HG03196 (cell line): Measurements from ENCODE around the gene ABCD4.
"Not testable (repeated sequence)": the region's sequence is repeated elsewhere in the genome, so short reads cannot be mapped to it uniquely, and the experiment has no call there.

Experiments used
- ATAC-seq: cut with Tn5 transposase; IDR thresholded peaks from one replicate; pipeline ENCODE4 v1.9.1; 2021; ENCODE audit not compliant: unreplicated experiment

The ABCD4 gene

DNA sequence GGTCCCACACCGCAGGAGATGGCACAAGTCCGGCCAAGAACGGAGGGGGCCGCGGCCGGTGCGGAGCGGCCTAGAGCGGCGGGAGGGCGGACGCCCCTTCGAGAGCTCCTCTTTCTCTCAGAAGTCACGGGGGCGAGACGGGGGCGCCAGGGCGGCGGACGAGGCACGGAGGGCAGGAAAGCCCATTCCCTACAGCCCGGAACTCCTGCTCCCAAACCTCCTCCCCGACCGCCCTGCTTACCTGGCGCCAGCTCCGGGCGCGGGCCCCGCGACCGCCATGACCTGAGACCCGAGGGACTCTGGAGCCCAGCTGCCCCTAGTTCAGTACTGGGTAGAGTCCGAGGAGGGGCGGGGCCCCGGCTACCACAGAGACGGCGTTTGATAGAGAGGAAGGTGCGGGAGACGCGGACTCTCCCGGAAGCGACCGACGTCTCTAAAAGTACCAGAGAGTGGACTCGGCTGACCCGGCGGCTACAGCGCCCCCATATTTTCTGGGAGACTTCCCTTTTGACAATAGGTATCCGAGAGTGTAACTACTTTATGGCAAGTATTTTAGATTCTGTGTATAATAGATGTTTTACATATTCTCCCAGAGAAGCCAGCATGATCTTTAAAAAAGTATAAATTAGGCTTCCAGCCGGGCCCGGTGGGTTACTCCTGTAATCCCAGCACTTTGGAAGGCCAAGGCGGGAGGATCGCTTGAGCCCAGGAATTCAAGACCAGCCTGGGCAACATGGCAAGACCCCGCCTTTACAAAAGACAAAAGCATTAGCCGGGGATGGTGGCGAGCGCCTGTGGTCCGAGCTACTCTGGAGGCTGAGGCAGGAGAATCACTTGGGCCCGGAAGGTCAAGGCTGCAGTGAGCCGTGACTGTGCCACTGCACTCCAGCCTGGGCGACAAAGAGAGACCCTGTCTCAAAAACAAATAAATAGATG lies at the start of gene ABCD4:
TSS of gene ABCD4 (minus strand) at position 301 of the 936 bp plus-strand sequence. CDS start at position 279, 22 bp downstream.
- ATAC-seq, result peak; percentile 96

DNA sequence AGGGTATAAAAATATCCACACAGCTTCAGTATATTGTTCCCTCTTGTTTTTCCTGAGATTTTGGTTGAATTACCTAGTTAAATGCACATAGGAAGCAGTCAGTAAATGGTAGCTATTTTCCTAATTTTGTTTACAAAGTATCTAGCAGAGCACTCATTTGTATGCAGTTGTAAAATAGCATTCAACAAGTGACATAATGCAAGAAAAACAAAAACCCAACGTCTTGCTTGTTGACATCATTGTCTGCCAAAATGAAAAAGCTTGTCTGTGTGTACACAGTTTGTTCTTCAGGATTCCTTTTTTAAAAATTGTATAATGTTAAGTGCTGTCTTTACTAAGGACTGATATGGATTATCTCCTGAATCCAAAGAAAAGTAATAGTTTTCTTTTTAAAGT lies 48.2 kb upstream of the ABCD4 start:
- no peak for ATAC-seq

DNA sequence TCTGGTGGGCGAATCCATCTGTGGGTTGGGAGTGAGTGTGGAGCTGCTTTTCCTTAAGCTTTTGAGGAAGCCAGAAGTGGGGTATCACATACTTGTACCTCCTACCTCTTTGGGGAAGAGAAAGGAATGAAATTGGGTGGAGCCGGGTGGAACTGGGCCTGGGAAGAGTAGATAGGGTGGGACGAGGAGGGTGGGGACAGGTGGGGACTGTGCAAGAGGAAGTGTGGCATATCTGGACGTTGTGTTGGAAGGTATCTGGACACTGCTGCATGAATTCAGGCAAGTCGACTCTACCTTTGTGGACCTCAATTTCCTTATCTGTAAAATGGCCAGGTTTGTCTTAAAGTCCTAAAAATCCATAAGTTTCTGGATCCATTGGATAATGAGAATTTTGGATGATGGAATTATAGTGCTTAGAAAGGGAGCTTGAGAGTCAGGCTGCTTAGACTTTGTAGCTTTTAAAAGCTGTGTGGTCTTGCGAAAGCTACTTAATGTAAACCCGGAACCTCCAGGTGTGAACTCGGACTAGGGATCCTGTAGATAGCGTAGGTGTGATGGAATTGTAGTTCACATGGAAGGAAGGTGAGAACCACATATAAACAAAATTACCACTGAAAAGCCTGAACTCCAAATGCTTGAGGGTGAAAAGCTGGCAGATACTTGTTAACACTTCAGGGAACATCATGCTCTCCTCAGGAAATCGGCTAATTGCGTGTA lies 47.6 kb upstream of the ABCD4 start:
- ATAC-seq, result no peak

DNA sequence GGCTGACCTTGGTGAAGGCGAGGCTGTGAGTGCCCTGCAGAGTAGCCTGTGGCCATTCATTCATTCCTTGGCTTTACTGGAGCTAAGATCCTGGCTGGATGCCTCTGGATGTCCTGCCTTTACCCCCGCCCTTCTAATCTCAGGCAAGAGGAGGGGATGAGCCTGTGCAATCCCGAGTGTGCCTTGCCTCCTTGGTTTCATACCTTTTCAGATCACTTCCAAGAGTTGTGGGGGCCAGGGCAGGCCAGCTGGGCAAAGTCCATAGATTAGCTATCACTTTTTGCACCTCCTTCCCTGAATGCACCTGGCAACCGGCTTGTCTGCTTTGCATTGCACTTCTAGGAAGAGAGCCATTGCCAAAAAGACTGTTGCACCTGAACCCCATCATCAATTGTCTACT lies 47.0 kb upstream of the ABCD4 start:
- no peak for ATAC-seq

DNA sequence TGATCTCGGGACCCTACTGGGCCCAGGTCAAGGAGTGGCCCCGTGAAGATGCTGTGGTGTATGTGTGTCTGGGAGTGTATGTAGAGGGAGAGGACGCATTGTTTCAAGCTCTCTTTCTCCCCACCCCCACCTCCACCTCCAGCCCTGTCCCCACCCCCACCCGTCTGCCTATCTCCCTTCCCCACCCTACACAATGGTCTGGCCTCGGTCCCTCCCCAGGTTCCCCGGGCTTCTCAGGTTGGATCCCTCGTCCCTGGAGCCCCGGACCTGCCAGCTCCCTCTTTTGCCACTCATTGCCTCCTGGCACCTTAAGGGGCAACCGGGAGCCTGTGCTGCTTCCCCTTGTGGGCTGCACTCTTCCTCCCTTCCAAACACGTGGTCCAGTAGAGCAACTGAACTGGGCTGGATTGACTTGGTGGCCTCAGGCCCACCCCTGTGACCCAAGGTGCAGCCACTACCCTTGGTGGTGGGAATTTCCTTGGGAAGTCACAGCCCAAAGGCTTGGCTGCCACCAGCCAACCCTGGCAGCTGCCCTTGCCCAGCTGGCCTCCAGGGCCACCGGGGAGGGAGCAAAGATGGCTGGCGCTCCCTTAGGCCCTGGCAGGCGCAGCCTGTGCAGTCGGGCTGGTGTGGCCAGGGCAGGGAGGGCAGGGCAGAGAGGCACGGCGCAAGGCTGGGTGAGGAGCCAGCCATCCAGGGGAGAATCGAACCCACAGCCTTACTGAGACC lies 46.2 kb upstream of the ABCD4 start:
- no peak for ATAC-seq

DNA sequence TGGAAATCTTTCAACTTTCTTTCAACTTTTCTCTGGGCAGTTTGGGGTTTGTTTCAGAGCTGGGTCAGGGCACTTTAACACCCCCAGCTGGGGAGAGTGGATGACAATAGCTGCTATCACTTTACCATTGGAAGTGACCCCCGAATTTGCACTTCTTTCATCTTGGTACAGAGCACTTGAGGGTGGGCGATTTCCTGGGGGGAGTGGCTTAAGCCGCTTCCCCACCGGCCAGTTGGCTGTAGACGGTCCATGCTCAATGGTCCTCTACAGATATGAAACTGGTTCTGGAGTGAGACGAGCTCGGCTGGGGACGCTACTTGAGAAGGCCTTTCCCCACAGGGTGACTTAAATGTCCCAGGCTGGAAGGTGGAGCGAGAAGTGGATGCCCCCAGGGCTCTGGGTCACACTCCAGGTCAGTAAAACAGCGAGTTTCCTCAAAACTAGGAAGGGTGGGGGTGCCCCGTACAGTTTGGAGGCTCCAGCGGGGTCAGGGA lies 45.6 kb upstream of the ABCD4 start, which contains the start of gene VRTN:
TSS of gene VRTN (plus strand) at position 231 of the 494 bp plus-strand sequence. CDS start 8,313 bp downstream, outside the sequence.
- ATAC-seq, result no peak

DNA sequence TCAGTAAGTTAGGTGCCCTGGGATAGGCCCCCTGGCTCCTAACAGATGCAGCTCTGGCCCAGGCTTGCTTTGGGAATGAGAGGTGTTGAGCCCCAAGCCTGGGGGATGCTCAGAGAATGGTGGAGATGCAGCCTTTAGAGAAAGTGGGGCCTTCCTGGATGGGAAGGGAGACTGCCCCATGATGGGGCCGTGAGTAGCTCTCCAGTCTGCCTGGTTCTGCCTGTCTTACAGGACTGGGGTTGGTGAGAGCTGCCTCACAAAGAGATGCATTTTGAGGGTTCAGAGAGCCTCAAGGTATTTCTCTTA lies 45.0 kb upstream of the ABCD4 start:
- ATAC-seq, result no peak

DNA sequence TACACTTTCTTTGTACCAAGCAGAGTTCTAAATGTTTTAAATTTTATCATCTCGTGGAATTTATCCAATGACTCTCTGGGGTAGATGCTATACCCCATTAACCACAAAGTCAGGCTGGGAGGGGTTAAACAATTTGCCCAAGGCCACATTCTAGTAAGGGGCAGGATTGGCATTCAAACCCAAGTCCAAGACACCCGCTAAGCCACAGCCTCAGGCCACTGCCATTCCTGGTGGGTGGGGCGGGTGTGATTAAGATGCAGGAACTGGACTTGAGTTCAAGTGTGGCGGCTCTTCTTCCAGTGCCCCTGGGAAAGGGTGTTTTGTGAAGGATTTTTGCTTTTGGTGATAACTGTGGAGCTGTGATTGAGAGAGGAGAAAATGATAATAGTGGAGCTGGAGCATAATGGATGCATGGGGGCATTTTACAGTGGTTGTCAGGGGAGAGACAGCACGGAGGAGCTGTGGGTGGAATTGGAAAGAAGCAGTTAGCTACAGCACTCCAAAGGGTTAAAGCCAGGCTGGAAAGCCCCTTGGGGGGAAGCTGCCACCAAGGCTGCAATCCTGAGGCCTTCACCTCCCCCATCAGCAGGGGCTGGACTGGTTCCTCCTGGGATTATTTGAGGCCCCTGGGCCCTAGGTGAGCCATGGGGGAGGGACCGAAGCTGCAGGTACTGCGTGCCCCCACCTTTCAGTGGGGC lies 44.5 kb upstream of the ABCD4 start:
- ATAC-seq, result no peak

DNA sequence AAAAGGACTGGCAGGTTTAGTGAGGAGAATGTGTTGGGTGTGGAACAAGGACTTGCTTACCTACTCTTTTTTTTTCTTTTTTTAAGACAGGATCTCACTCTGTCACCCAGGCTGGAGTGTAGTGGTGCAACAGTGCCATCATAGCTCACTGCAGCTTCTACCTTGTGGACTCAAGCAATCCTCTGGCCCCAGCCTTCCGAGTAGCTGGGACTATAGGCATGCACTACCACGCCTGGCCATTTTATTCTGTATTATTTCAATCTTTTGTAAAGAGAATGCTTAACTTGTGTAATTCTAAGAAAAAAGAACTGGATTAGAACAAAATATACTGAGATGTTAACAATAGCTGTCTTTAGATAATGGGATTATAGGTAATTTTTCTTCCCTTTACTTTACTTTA lies 43.6 kb upstream of the ABCD4 start:
- no peak for ATAC-seq

DNA sequence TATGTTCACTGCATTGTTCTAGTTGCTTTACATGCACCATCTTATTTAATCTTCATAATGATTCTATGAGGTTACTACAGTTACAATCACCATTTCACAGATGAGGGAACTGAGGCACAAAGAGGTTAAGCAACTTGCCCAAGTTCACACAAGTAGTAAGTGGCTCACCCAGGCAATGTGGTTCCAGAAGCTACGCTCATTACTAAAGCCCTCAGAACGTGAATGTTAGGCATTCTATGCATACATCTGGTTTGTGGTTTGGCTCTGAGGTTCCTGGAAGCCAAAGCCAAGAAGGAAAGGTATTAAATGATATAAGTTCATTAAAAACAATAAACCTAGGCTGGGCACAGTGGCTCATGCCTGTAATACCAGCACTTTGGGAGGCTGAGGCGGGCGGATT lies 31.2 kb upstream of the ABCD4 start:
- ATAC-seq, result no peak

DNA sequence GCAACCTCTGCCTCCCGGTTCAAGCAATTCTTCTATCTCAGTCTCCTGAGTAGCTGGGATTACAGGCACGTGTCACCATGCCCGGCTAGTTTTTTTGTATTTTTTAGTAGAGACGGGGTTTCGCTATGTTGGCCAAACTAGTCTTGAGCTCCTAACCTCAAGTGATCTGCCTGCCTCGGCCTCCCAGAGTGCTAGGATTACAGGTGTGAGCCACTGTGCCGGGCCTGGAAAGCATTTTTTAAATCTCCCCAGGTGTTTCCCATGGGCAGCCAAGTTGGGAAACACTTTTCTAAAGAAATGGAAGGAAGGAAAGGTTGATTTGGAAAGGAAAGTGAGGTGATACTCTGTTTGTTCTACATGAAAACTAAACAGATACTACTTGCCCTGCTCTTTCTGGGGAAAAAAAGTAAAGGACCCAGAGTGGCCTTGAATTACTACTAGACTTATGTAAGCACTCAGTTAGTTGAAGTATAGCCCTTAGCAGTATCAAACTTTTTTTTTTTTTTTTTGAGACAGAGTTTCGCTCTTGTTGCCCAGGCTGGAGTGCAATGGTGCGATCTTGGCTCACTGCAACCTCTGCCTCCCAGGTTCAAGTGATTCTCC lies 27.3 kb upstream of the ABCD4 start:
- ATAC-seq, result not testable (repeated sequence)

DNA sequence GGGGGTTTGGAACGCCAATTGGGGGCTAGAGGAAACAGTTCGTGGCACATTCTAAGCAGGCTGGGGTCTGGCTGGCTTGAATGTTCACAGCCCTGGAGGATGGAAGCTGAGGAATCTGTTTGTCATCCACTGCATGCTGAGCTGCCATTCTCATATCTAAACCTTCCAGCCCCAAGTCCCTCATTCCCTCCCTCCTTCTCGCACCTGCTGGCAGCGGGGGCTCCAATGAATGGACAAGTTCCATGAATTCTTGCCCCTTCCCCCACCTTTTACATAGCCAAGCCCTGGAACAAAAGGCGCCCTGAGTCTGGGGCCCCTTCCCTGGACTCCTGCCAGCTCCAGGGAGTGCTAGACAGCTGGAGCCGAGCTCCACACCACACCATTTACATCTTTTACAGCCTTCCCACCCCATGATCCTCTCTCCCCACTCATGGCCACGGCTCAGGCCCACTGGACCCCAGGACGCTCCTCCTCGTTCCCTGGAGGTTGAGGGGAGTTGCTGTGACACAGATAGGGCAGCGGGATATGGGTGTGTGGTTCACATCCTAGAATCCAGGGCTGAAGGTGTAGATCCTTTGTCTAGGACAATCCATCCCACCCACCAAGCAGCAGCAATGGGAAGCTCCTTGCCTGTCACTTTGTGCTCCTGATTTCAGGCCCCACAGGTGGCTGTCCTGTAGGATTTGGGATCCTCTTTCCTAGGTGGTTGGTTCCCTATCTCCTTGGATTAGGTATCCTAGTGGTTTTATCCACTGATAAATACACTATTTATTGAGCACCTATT lies 23.8 kb upstream of the ABCD4 start:
- no peak for ATAC-seq

DNA sequence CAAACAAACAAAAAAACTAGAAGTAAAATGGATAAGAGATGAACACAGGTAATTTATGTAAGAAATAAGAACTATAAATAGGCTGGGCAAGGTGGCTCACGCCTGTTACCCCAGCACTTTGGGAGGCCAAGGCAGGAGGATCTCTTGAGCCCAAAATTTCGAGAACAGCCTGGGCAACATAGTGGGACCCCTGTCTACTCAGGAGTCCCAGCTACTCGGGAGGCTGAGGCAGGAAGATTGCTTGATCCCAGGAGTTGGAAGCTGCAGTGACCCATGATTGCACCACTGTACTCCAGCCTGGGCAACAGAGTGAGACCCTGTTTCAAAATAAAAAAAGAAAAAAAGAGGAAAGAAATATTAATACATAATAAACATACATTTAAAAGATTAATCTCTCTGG lies 22.7 kb upstream of the ABCD4 start:
- ATAC-seq, result no peak

DNA sequence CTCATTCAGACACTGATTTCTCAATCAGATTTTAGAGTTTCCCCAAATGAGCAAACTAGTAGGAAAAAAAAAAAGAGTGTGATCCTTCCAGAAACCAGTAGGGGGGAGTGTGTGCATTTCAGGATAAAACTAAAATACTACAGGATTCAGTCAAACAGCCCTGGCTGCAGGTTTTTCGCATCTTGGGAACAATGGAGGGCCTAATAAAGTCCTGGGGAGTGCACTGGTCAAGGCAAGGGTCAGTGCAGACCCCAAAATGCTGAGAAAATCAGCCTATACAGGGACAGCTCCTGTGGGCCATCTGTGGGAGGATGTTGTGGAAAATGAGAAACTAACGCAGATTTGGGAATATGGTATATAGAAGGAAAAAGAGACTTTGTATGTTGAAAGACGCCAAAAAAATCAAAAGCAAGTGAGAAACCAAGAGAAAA lies 22.2 kb upstream of the ABCD4 start:
- no peak for ATAC-seq

DNA sequence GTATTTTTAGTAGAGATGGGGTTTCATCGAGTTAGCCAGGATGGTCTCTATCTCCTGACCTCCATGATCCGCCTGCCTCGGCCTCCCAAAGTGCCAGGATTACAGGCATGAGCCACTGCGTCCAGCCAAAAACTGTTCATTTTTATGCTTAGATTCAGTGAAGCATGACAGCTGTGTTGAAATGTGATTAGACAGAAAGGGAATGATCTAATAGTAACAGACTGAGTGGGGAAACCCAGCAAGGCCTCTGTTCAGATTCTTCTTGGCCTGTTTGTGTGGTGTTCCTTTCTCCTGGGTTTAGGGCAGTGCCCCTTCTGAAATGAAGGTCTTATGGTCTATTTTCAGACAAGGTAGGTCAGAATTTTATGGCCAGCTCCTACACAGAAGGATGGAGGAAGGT lies 11.8 kb upstream of the ABCD4 start:
- ATAC-seq, result no peak

DNA sequence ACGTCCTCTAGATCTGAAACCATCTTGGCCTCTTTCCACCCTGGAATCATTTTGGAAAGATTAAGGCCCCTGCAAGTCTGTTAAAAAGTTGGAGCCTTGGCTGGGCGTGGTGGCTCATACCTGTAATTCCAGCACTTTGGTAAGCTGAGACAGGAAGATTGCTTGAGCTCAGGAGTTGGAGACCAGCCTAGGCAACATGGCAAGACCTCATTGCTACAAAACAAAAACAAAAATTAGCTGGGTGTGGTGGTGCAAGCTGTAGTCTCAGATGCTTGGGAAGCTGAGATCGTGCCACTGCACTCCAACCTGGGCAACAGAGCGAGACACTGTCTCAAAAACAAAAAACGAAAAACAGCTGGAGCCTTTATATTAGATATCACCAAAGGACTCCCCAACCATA lies 10.9 kb upstream of the ABCD4 start:
- ATAC-seq, result no peak

DNA sequence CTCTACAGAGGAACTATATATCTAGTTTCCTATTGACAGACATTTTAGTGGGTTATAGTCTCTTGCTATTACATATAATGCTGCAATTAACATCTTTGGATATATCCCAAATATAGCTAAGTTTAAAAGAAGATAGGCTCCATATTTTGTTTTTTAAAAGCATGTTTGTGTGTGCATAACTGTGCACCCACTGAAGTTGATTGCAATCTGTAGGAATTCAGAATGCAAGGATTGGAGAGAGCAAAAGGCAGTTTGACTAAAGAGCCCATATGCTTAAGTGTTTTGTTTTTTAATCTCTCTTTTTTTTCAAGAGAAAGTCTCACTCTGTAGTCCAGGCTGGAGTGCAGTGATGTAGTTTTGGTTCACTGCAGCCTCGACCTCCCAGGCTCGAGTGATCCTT lies 9.4 kb upstream of the ABCD4 start:
- ATAC-seq, result no peak

DNA sequence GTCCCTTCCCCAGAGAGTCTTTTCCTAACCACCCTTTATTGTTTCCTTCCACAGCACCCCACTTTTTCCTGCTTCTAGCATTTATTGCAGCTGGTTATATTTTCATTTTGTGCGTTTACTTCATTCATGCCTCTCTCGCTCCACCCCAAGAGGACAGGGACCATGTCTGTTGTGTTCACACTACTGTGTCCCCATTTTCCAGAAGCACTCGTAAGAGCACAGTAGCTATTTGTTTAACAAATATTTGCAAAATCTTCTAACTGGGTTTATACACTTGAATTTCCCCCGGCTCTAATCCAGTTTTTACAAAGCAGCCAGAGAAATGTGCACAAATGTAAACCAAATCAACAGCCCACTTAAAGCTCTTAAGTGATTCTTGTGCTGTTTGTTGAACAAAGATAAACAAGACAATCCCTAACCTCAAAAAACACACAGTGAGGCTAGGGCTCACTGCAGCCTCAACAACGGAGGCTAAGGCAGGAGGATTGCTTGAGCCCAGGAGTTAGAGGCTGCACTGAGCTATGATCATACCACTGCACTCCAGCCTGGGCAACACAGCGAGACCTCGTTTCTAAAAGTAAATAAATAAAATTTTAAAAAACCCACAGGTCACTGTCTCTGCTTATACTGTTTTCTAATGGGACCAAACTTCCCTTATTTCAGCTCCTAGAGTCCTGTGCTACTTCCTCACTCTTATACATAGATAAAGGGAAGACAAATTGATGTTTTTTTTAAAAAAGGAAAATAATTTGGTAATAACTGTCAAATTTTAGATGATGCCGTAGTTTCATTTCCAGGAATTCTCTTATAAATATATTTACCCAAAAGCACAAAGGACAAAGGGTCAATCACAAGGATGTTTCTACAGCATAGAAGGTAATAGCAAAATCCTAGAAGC lies 6.6 kb upstream of the ABCD4 start:
- no peak for ATAC-seq

DNA sequence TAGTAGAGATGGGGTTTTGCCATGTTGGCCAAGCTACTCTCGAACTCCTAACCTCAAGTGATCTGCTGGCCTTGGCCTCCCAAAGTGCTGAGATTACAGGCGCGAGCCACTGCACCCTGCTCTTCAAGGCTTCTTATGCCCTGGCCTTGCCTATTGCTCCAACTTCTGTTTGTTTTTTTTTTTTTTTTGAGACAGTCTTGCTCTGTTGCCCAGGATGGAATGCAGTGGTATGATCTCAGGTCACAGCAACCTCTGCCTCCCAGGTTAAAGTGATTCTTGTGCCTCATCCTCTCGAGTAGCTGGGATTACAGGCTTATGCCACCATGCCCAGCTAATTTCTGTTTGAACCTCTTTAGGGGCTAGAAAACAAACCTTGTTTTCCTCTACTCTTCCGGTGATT lies 6.0 kb upstream of the ABCD4 start:
- ATAC-seq, result no peak
